H1 (cell line): ENCODE data around the gene PAX3. TPM values are rescaled to one million over a fixed set of nuclear protein-coding genes. Genes with fewer than 3 reads are reported as not detected.

ENCODE experiments used
- CTCF ChIA-PET: fragments of 300-600 bp; sonication (Branson Sonifier 250); formaldehyde crosslinking; loops from one replicate; lab custom pipeline; 2021; ENCODE audit not compliant: partially characterized antibody; lab: Charles Lee
- POLR2A ChIA-PET: fragments of 300-600 bp; sonication (Branson Sonifier 250); formaldehyde crosslinking; loops from one replicate; lab custom pipeline; 2021; ENCODE audit warnings: inconsistent platforms; ENCODE audit not compliant: partially characterized antibody; lab: Charles Lee
- DNase-seq, 2 experiments: peaks; one replicate each; pipeline versions ENCODE4 v3.0.0 to v3.0.0-alpha.2; 2010 to 2022; ENCODE audit warnings: low spot score in 2 of 2, low read depth in 1 of 2, mixed read lengths in 1 of 2
- FAIRE-seq: peaks from 2 replicates; lab custom pipeline; 2011; peaks lifted over from hg19 to GRCh38; lab: Jason Lieb, UNC
- H2AFZ ChIP-seq: 2 replicates; pipeline ENCODE4 v1.8.1; 2012; ENCODE audit warnings: low read length, inconsistent platforms
- H2AK5ac ChIP-seq: 2 replicates; pipeline ENCODE4 v1.6.1; 2013; ENCODE audit warnings: low read depth, low read length
- H2BK120ac ChIP-seq: replicated peaks from 2 replicates; pipeline ENCODE3; 2013; ENCODE audit warnings: low read depth, low read length, inconsistent platforms
- H2BK12ac ChIP-seq: 2 replicates; pipeline ENCODE4 v1.6.1; 2013; ENCODE audit warnings: low read depth, low read length
- H2BK15ac ChIP-seq: 2 replicates; pipeline ENCODE4 v1.6.1; 2013; ENCODE audit warnings: low read length
- H2BK20ac ChIP-seq: 2 replicates; pipeline ENCODE4 v1.6.1; 2013; ENCODE audit warnings: low read length
- H2BK5ac ChIP-seq: 2 replicates; pipeline ENCODE4 v1.6.1; 2013; ENCODE audit warnings: low read depth, low read length
- H3K14ac ChIP-seq: 2 replicates; pipeline ENCODE4 v1.6.1; 2013; ENCODE audit warnings: inconsistent platforms; ENCODE audit not compliant: insufficient read length
- H3K18ac ChIP-seq: 2 replicates; pipeline ENCODE4 v1.6.1; 2013; ENCODE audit warnings: low read length; ENCODE audit errors: extremely low read depth
- H3K23ac ChIP-seq: 2 replicates; pipeline ENCODE4 v1.6.1; 2013; ENCODE audit warnings: inconsistent platforms; ENCODE audit not compliant: insufficient read length
- H3K23me2 ChIP-seq: 2 replicates; pipeline ENCODE4 v1.6.1; 2013; ENCODE audit warnings: low read depth, low read length
- H3K27ac ChIP-seq: 2 replicates; pipeline ENCODE4 v1.6.1; 2011; ENCODE audit warnings: low read depth, low read length, inconsistent platforms
- H3K27me3 ChIP-seq, 4 experiments: replicated peaks in 1 of 4; 1 replicate in 1 of 4; 2 replicates in 3 of 4; pipeline versions ENCODE4 v1.6.1 to v1.8.1; 2011 to 2013; ENCODE audit warnings: low read length in 3 of 4, mild to moderate bottlenecking in 3 of 4, inconsistent platforms in 2 of 4, mixed read lengths in 2 of 4, moderate library complexity in 1 of 4; ENCODE audit not compliant: control insufficient read depth in 3 of 4, insufficient read depth in 3 of 4; ENCODE audit errors: extremely low read depth in 1 of 4
- H3K36me3 ChIP-seq, 4 experiments: 2 replicates each; pipeline versions ENCODE4 v1.6.1 to v1.8.1; 2011 to 2013; ENCODE audit warnings: mild to moderate bottlenecking in 4 of 4, low read length in 3 of 4, moderate library complexity in 2 of 4, control low read depth in 1 of 4, inconsistent platforms in 1 of 4; ENCODE audit not compliant: insufficient read depth in 4 of 4, control insufficient read depth in 2 of 4
- H3K4ac ChIP-seq: replicated peaks from 2 replicates; pipeline ENCODE3; 2013; ENCODE audit warnings: low read length, low read depth, mixed read lengths, inconsistent platforms; ENCODE audit not compliant: insufficient read length
- H3K4me1 ChIP-seq, 4 experiments: replicated peaks in 1 of 4; 1 replicate in 1 of 4; 2 replicates in 3 of 4; pipeline versions ENCODE4 v1.6.1 to v1.8.1; 2011 to 2013; ENCODE audit warnings: low read length in 3 of 4, inconsistent platforms in 2 of 4, mixed read lengths in 1 of 4; ENCODE audit not compliant: insufficient read depth in 4 of 4, control insufficient read depth in 3 of 4
- H3K4me2 ChIP-seq, 2 experiments: 2 replicates each; pipeline versions ENCODE4 v1.6.1 to v1.8.1; 2011 to 2013; ENCODE audit warnings: low read depth in 2 of 2, low read length in 2 of 2, control low read depth in 1 of 2, inconsistent platforms in 1 of 2, mild to moderate bottlenecking in 1 of 2; ENCODE audit not compliant: insufficient read depth in 1 of 2
- H3K4me3 ChIP-seq, 4 experiments: fragments of 200-600, 300-600 bp in 1 of 4; sonication (generic), shearing (Covaris generic), sonication (Bioruptor Twin) in 1 of 4; 2 replicates each; pipeline versions ENCODE4 v1.5.1 to v1.8.1; 2011 to 2016; ENCODE audit warnings: low read length in 4 of 4, low read depth in 3 of 4, control low read depth in 2 of 4, inconsistent platforms in 2 of 4, mild to moderate bottlenecking in 2 of 4, mixed read lengths in 1 of 4, moderate library complexity in 1 of 4; ENCODE audit not compliant: insufficient read depth in 2 of 4; ENCODE audit errors: extremely low read depth in 1 of 4
- H3K56ac ChIP-seq: replicated peaks from 2 replicates; pipeline ENCODE3; 2013; ENCODE audit warnings: low read depth, mild to moderate bottlenecking, mixed read lengths, low read length, inconsistent platforms; ENCODE audit not compliant: insufficient read length
- H3K79me1 ChIP-seq: 2 replicates; pipeline ENCODE4 v1.6.1; 2013; ENCODE audit warnings: low read depth, low read length, control low read depth
- H3K79me2 ChIP-seq, 2 experiments: 2 replicates each; pipeline versions ENCODE4 v1.6.1 to v1.8.1; 2012 to 2013; ENCODE audit warnings: low read length in 2 of 2, mild to moderate bottlenecking in 2 of 2, inconsistent platforms in 1 of 2; ENCODE audit not compliant: insufficient read depth in 2 of 2, control insufficient read depth in 1 of 2
- H3K9ac ChIP-seq, 4 experiments: replicated peaks in 1 of 4; 1 replicate in 1 of 4; 2 replicates in 3 of 4; pipeline versions ENCODE4 v1.6.1 to v1.8.1; 2011 to 2013; ENCODE audit warnings: low read depth in 3 of 4, low read length in 3 of 4, control low read depth in 2 of 4, mild to moderate bottlenecking in 2 of 4, moderate library complexity in 2 of 4, inconsistent platforms in 1 of 4; ENCODE audit errors: extremely low read depth in 1 of 4
- H3K9me3 ChIP-seq, 2 experiments: 2 replicates each; pipeline versions ENCODE4 v1.6.1 to v1.8.1; 2012 to 2013; ENCODE audit warnings: mild to moderate bottlenecking in 2 of 2, moderate library complexity in 2 of 2, control low read depth in 1 of 2, inconsistent platforms in 1 of 2, low read depth in 1 of 2, low read length in 1 of 2, mixed read lengths in 1 of 2; ENCODE audit not compliant: insufficient read depth in 2 of 2
- H4K20me1 ChIP-seq, 2 experiments: replicated peaks in 1 of 2; 2 replicates each; pipeline versions ENCODE3 to v1.8.1; 2011 to 2013; ENCODE audit warnings: inconsistent platforms in 2 of 2, low read length in 2 of 2, mild to moderate bottlenecking in 1 of 2; ENCODE audit not compliant: insufficient read depth in 2 of 2, control insufficient read depth in 1 of 2
- H4K5ac ChIP-seq: 2 replicates; pipeline ENCODE4 v1.6.1; 2013; ENCODE audit warnings: low read length, low read depth, mixed read lengths, inconsistent platforms; ENCODE audit not compliant: insufficient read length
- H4K8ac ChIP-seq: 2 replicates; pipeline ENCODE4 v1.8.0; 2013; ENCODE audit warnings: mild to moderate bottlenecking, moderate library complexity, low read length, inconsistent platforms; ENCODE audit not compliant: insufficient read depth; ENCODE audit errors: extremely low read depth
- H4K91ac ChIP-seq: replicated peaks from 2 replicates; pipeline ENCODE3; 2013; ENCODE audit warnings: low read length, mixed read lengths, inconsistent platforms; ENCODE audit not compliant: insufficient read length
- ASH2L ChIP-seq: fragments of 200-600, 300-600 bp; sonication (generic); IDR thresholded peaks from one replicate; pipeline ENCODE4 v1.7.1; 2017; ENCODE audit warnings: low read length
- KDM5A ChIP-seq: fragments of 200-600 bp; IDR thresholded peaks from 2 replicates; pipeline ENCODE4 v1.7.1; 2012; ENCODE audit warnings: mild to moderate bottlenecking, low read length, inconsistent platforms, mixed read lengths
- MAFK ChIP-seq: IDR thresholded peaks from 2 replicates; pipeline ENCODE4 v1.6.1; 2012; ENCODE audit warnings: low read depth, mild to moderate bottlenecking, improper control_type of control experiment, low read length
- MAX ChIP-seq: IDR thresholded peaks from 2 replicates; pipeline ENCODE4 v1.6.1; 2012; ENCODE audit warnings: inconsistent platforms
- NANOG ChIP-seq: IDR thresholded peaks from 2 replicates; pipeline ENCODE4 v1.6.1; 2011; ENCODE audit warnings: low read length, low read depth, mild to moderate bottlenecking, inconsistent platforms; ENCODE audit not compliant: insufficient read depth, poor library complexity, severe bottlenecking
- POLR2A ChIP-seq, 2 experiments: IDR thresholded peaks; 1 replicate in 1 of 2; 2 replicates in 1 of 2; pipeline ENCODE4 v1.6.1; 2011; ENCODE audit warnings: low read depth in 2 of 2, low read length in 2 of 2, mild to moderate bottlenecking in 2 of 2; ENCODE audit errors: control extremely low read depth in 1 of 2
- SAP30 ChIP-seq: fragments of 300-600 bp; sonication (generic); IDR thresholded peaks from 2 replicates; pipeline ENCODE4 v1.7.1; 2012; ENCODE audit warnings: low read length, moderate library complexity, mild to moderate bottlenecking, inconsistent platforms; ENCODE audit not compliant: insufficient read depth, insufficient replicate concordance
- TAF7 ChIP-seq: optimal IDR thresholded peaks from 2 replicates; pipeline ENCODE3; 2011; ENCODE audit warnings: low read depth, mild to moderate bottlenecking, inconsistent platforms, low read length, moderate library complexity, borderline replicate concordance
- WGBS, 2 experiments: shearing (Covaris generic) in 1 of 2; methylation state at CpG; one replicate each; pipeline versions ENCODE4 v1.1.6 to v1.1.7; 2013 to 2015; ENCODE audit warnings: low lambda C conversion rate in 2 of 2, mixed read lengths in 2 of 2, inconsistent platforms in 1 of 2, low coverage in 1 of 2, missing lambda C conversion rate in 1 of 2; ENCODE audit not compliant: insufficient replicate concordance in 2 of 2, insufficient coverage in 1 of 2, insufficient read length in 1 of 2; ENCODE audit errors: extremely low coverage in 1 of 2, missing lambda C conversion rate in 1 of 2; 5-methylcytosine and 5-hydroxymethylcytosine counted together
- polyA plus RNA-seq, 7 experiments: library from polyadenylated mRNA; depleted of rRNA in 3 of 7; stranded (reverse) in 5 of 7; unstranded in 2 of 7; fragments of >200 nt in 5 of 7; fragments of 200-250 nt in 2 of 7; gene quantifications; 1 replicate in 5 of 7; 2 replicates in 1 of 7; 4 replicates in 1 of 7; pipeline versions ENCODE4 v1.2.1 to v1.2.3, GENCODE V29; 2011 to 2013; ENCODE audit warnings: missing spikeins in 2 of 7, mixed read lengths in 2 of 7
- total RNA-seq: library from RNA; stranded (reverse); fragmentation: NEBNext Ultra II Directional; extraction: Animal tissue kit (Norgen Biotek cat#: 25700); gene quantifications from 2 replicates; pipeline ENCODE4 v1.2.1, GENCODE V29; 2021
- TF ChIP-seq, protein P1 (sequence below): IDR thresholded peaks from 2 replicates; pipeline ENCODE4 v1.6.1; 2011; ENCODE audit warnings: low read length, improper control_type of control experiment
- TF ChIP-seq, protein P2 (sequence below): IDR thresholded peaks from 2 replicates; pipeline ENCODE4 v1.6.1; 2011; ENCODE audit warnings: low read depth, mild to moderate bottlenecking, low read length; ENCODE audit not compliant: insufficient read depth

PAX3 gene
- total and polyA plus RNA-seq, 2 of the 8 experiments (the other 6 are each of a cell fraction or from before 2014, with no cell fraction given), result 0.33 TPM; not detected in 1

- peaks cover 0 to 12% (median 2%) of the 10 kb centered on the region in 4 experiments; a peak in 3 of 7 replicates for H3K27me3 ChIP-seq
- ChIA-PET CTCF (interaction anchor here (0.7 to 1.9 kb wide), 5 partner anchors 12 to 183 kb away, joined by 3 to 5 read pairs (median 4); no protein-coding TSS in a partner anchor), POLR2A (no interaction called here)
- no peaks in the 10 kb centered on the region for H3K9me3 ChIP-seq
- no peak overlapping the region for H3K14ac ChIP-seq
- H3K79me1 ChIP-seq, result no peaks in the 10 kb centered on the region
- no peaks in the 10 kb centered on the region for H4K20me1 ChIP-seq
- peak overlapping the region in 2 of 4 experiments; percentile 14 to 53; a peak in 4 of 8 replicates for H3K4me3 ChIP-seq
- peak overlapping the region; percentile 30 for H2BK120ac ChIP-seq
- H3K4me2 ChIP-seq, result peak overlapping the region; percentile 58 to 79
- H2BK15ac ChIP-seq, result no peak overlapping the region
- H4K5ac ChIP-seq, result no peak overlapping the region
- no peak overlapping the region for H4K91ac ChIP-seq
- H3K56ac ChIP-seq, result no peak overlapping the region
- H2BK5ac ChIP-seq, result no peak overlapping the region
- no peak overlapping the region for H3K4ac ChIP-seq
- H2BK20ac ChIP-seq, result no peak overlapping the region
- H3K23ac ChIP-seq, result no peak overlapping the region
- no peak overlapping the region for H3K27ac ChIP-seq
- H2AFZ ChIP-seq, result no peak overlapping the region
- no peak overlapping the region for H2BK12ac ChIP-seq
- peak overlapping the region; percentile 40; the same call in 1 of the 2 replicates for H3K18ac ChIP-seq
- no peak overlapping the region for H4K8ac ChIP-seq
- FAIRE-seq (peak; percentile 68), DNase-seq (no peak)
- H3K36me3 ChIP-seq, result no peaks in the 10 kb centered on the region
- no peak overlapping the region for H3K9ac ChIP-seq
- no peaks in the 10 kb centered on the region for H3K79me2 ChIP-seq
- no peaks in the 10 kb centered on the region for H3K23me2 ChIP-seq
- H3K4me1 ChIP-seq, result peaks cover 2 to 18% (median 14%) of the 10 kb centered on the region in 4 experiments; a peak in 4 of 7 replicates
- 7% methylated on average over 15 of the region's 15 CpGs; no CpG with 5 or more reads in 1 of the 2 experiments for WGBS, 2 experiments
- no peak overlapping the region for H2AK5ac ChIP-seq
- TF ChIP-seq MAX, result peak; percentile 64
- TF ChIP-seq, protein P1, sequence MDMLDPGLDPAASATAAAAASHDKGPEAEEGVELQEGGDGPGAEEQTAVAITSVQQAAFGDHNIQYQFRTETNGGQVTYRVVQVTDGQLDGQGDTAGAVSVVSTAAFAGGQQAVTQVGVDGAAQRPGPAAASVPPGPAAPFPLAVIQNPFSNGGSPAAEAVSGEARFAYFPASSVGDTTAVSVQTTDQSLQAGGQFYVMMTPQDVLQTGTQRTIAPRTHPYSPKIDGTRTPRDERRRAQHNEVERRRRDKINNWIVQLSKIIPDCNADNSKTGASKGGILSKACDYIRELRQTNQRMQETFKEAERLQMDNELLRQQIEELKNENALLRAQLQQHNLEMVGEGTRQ, result no peak
- TF ChIP-seq ASH2L, result peak; percentile 23
- TF ChIP-seq, protein P2, sequence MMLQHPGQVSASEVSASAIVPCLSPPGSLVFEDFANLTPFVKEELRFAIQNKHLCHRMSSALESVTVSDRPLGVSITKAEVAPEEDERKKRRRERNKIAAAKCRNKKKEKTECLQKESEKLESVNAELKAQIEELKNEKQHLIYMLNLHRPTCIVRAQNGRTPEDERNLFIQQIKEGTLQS, result no peak
- TF ChIP-seq KDM5A, result no peak
- no peak for TF ChIP-seq SAP30
- no peak for TF ChIP-seq NANOG
- TF ChIP-seq MAFK, result no peak
- TF ChIP-seq TAF7, result no peak
- no peak for TF ChIP-seq POLR2A (IDR thresholded peaks at IDR 0.05; ENCODE audit: control extremely low read depth in 1 of 2, low read depth in 2 of 2, low read length in 2 of 2)
Measured at GRCh38 chr2:222239945-222240675, 58.7 kb downstream of the PAX3 start.
